Stimulated activated naive CD4-positive, alpha-beta T cell (primary cell): ENCODE measurements around the gene SHBG.
"Not testable (repeated sequence)": the region's sequence is repeated elsewhere in the genome, so short reads cannot be mapped to it uniquely, and the experiment has no call there.

Experiments
- DNase-seq, 6 experiments: peaks; one replicate each; lab custom pipeline; 2025; lab: John Stamatoyannopoulos, UW

The SHBG gene

GRCh38 chr17:7629939-7630571 lies at the start of gene SHBG:
Gene SHBG (plus strand): TSS chr17:7630135. CDS start chr17:7630173, 38 bp downstream.
- no peak for DNase-seq

- no peak for DNase-seq
Measured at GRCh38 chr17:7580604-7581575, 49.0 kb upstream of the SHBG start.

- DNase-seq = no peak
Measured at GRCh38 chr17:7582396-7583252, 47.3 kb upstream of the SHBG start.

- peak; percentile 92 to 97 (median 97) for DNase-seq
Measured at GRCh38 chr17:7583253-7584109, 46.5 kb upstream of the SHBG start, which contains the start of gene MPDU1. Gene MPDU1 (plus strand): TSS chr17:7583852. CDS start chr17:7583863, 11 bp downstream.

- DNase-seq = no peak
Measured at GRCh38 chr17:7586673-7587419, 43.1 kb upstream of the SHBG start.

GRCh38 chr17:7587420-7588151 lies 42.3 kb upstream of the SHBG start:
- DNase-seq = no peak

GRCh38 chr17:7588553-7589203 lies 41.3 kb upstream of the SHBG start:
- no peak for DNase-seq

GRCh38 chr17:7589204-7589868 lies 40.6 kb upstream of the SHBG start:
- DNase-seq = peak; percentile 24 to 64 (median 58)

GRCh38 chr17:7589891-7590691 lies 39.8 kb upstream of the SHBG start, which contains the start of gene SOX15:
Gene SOX15 (minus strand): TSS chr17:7590094. CDS start chr17:7589676, 418 bp downstream.
- no peak for DNase-seq

- DNase-seq = no peak
Measured at GRCh38 chr17:7590743-7591142, 39.2 kb upstream of the SHBG start.

- DNase-seq = no peak
Measured at GRCh38 chr17:7591596-7591995, 38.3 kb upstream of the SHBG start.

GRCh38 chr17:7592422-7593021 lies 37.4 kb upstream of the SHBG start:
- DNase-seq = no peak

- DNase-seq = no peak
Measured at GRCh38 chr17:7593296-7593695, 36.6 kb upstream of the SHBG start.

GRCh38 chr17:7597561-7597960 lies 32.4 kb upstream of the SHBG start:
- DNase-seq = not testable (repeated sequence)

GRCh38 chr17:7606280-7606679 lies 23.7 kb upstream of the SHBG start:
- no peak for DNase-seq

- no peak for DNase-seq
Measured at GRCh38 chr17:7610641-7611040, 19.3 kb upstream of the SHBG start.

- no peak for DNase-seq
Measured at GRCh38 chr17:7611635-7612293, 18.2 kb upstream of the SHBG start.
